ENCODE measurements around the gene DARS1.

DNA sequence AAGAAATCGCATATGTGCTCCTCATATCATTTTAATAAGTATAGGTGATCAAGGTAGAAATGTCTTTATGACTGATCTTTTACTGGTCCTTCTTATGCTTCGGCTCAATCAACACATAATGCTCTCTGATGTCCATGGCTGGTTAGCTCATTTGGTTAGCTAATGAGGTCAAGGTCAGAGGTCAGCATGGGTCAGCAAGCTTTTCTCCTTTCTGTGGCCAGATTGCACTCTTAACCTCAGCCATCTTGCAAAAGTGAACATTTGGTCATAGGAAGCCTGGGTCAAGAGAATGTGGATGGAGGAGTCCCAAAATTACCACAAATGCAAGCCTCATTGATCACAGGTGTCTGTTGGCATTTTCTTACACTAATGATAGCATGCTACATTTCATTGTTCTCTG, 35.4 kb upstream of the DARS1 start:
- TF ChIP-seq, protein P1, sequence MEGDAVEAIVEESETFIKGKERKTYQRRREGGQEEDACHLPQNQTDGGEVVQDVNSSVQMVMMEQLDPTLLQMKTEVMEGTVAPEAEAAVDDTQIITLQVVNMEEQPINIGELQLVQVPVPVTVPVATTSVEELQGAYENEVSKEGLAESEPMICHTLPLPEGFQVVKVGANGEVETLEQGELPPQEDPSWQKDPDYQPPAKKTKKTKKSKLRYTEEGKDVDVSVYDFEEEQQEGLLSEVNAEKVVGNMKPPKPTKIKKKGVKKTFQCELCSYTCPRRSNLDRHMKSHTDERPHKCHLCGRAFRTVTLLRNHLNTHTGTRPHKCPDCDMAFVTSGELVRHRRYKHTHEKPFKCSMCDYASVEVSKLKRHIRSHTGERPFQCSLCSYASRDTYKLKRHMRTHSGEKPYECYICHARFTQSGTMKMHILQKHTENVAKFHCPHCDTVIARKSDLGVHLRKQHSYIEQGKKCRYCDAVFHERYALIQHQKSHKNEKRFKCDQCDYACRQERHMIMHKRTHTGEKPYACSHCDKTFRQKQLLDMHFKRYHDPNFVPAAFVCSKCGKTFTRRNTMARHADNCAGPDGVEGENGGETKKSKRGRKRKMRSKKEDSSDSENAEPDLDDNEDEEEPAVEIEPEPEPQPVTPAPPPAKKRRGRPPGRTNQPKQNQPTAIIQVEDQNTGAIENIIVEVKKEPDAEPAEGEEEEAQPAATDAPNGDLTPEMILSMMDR (IDR thresholded peaks at IDR 0.05; ENCODE audit: low read depth, low read length, poor library complexity, severe bottlenecking) = no peak
- TF ChIP-seq EZH2phosphoT487 (IDR thresholded peaks at IDR 0.05; ENCODE audit: borderline replicate concordance, low read length) = no peak

Measured in DOHH2 (cell line).